DMS53 treated with DMSO at 0.1 percent for 48 hours (cell line): ENCODE measurements around the gene PCDH9.
A peak's percentile ranks its signal among the peaks of the same experiment; 100 is the strongest.

Source experiments
- DNase-seq: peaks from one replicate; lab custom pipeline; 2025; ENCODE audit not compliant: unreplicated experiment; lab: John Stamatoyannopoulos, UW

PCDH9 gene

GRCh38 chr13:66859078-66859477, 371.1 kb downstream of the PCDH9 start:
- no peak for DNase-seq

GRCh38 chr13:66858163-66858562, 372.0 kb downstream of the PCDH9 start:
- DNase-seq, result no peak

GRCh38 chr13:66855131-66855530, 375.0 kb downstream of the PCDH9 start:
- DNase-seq, result no peak

DNA sequence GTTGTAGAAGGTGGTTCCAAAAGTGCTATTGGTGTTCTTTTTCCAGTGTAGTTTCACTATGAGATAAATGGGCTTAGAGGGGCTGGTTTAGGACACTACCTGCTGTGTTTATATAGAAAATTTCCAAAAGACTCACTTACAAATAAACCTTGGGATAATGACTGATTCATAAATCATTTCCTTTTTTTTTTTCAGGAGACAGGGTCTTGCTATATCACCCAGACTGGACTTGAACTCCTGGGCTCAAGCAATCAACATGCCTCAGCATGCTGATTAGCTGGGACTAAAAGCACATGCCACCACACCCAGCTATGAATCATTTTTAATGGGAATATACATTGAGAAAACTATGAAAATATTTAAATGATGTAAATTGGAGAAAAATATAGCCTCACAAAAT, 376.6 kb downstream of the PCDH9 start:
- no peak for DNase-seq

GRCh38 chr13:66849706-66850105, 380.4 kb downstream of the PCDH9 start:
- no peak for DNase-seq

- DNase-seq, result no peak
Measured at GRCh38 chr13:66847541-66847940, 382.6 kb downstream of the PCDH9 start.

- DNase-seq, result no peak
Measured at GRCh38 chr13:66845393-66845792, 384.7 kb downstream of the PCDH9 start.

DNA sequence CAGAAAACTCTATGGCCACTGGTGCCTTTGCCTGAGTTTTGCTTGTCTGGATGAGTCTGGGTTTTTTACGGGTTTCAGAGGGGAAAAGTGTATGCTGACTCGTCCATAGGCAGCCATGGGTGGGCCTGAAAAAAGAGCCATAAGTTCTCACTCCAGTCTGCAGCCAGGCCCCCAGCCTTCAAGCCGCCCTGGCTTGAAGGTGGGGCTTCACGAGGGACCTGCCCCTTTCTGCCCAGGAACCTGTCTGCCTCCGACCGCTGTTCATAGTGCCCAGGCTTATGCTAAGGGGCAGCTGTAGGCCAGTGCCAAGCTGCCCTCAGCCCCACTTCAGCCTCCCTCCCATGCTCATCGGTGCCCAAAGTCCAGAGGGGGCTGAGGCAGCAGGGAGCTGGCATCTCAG, 385.2 kb downstream of the PCDH9 start:
- no peak for DNase-seq

DNA sequence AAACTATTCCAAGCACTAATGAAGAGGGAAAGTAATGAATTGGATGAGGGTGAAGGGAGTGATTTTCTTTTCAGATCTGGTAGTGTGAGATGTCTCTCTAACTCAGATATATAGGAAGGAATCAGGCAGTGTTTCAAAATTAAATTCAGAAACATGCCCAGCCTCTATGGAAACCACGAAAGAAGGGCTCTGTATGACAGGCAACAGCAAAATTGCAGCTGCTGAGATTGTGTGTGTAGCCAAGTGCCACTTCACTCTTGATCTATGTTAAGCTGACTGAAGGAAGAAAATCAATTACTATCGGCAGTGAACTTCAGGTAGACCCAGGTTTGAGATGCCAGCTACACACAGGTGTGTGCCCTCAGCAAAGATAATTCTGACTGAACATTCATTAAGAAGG, 387.4 kb downstream of the PCDH9 start:
- DNase-seq, result no peak

DNA sequence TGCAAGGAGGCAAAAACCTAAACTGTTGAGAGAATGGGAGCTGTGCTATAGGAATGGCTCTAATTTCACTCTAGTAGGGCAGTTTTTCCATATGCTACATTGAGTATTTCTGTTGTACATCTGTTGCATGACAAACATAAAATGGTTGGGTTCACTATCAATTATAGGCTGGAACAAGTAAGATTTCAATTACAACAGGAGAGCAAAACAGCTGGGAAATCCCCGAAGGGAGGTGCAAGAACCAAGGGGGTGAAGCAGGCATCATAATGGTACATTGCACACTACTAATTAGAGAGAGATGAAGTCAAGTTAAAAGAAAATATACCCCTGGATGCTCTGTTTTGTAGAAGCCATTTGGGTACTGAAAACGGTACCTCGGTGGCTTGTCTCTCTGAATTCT, 389.5 kb downstream of the PCDH9 start:
- DNase-seq, result no peak

- no peak for DNase-seq
Measured at GRCh38 chr13:66837246-66837645, 392.9 kb downstream of the PCDH9 start.

- no peak for DNase-seq
Measured at GRCh38 chr13:66835040-66835628, 395.0 kb downstream of the PCDH9 start.

DNA sequence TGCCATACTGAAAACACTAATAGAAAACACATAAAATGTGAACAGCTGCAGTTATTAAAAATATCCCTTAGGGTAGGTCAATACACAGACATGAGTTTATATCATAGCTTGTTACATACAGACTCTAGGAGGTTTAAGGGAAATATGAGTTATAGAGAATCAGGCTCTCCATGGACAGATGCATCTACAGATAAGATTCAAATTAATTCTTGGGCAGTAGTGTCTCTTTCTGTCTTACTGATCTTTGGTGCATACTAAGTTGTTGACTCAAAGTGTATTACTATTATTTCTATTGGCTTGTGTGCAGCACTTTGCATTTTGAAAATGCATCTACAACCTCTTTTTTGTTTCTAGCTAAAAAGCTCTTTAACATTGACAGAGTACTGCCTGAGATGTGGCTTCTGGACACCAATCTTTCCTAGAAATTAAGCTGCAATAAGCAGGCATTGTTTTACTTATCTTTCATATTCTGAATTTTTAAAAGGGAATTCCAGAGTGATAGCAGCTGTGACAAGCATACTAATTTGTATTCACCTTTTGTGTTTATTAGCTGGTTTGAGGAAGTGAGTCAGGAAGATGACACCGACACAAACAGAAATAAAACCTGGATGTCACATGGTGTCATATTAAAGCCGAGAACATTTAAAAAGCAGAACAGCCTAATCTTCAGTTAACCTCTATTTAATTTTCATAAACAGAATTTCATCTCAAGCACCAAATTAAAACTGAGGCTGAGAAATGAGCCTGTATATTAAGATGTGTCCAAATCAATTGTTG, 399.0 kb downstream of the PCDH9 start:
- DNase-seq, result peak; percentile 3

DNA sequence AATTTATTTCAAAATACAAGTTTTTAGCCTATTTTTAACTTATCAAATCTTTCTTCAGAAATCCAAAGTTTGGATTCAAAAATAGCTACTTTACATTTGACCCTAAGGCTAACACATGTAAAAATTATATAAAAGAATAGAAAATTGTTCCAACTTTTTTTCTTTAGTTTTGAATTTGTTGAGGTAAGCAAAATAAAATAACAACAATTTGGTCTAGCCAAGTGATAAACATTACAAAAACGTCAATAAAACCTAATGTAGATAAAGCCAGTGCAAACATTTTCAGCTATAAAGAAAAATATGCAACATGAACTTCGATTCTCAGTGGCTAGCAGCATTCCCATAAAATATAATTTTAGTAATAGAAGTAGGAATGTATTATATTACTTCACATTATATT, 400.3 kb downstream of the PCDH9 start:
- no peak for DNase-seq

DNA sequence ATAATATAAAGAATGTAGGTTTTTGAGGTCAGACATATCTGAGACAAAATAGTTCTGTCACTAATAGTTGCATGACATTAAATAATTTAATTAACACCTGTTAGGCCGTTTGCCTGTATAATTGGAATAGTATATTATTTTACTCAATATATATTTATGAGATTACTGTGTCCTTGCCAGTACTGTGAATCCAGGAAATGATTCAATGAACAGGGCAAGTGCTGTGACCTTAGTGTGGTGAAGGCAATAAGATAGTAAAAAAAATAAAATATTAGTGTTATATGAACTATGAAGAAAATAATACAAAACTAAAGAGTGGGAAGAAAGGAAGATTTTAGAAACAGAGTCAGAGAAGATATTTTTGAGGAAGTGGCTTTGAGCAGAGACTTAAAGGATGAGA, 403.7 kb downstream of the PCDH9 start:
- DNase-seq, result no peak

DNA sequence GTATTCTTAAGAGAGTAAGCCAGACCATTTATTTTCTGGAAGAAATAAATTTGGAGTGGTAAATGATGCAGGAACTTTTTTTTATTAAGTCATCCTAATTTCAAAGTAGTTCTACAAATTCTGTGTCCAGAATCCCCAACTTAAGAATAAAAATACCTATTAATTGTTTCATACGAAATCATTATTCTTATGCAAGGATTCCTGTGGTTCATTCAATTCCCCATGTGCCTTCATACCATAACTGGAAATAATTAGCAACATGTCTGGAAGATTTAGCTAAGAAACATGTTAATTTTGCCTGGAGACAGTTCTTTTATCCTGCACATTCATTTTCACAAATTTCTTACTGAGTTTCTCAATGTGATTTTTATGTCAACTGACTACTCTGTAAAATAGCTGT, 408.6 kb downstream of the PCDH9 start:
- no peak for DNase-seq

- DNase-seq, result no peak
Measured at GRCh38 chr13:66811455-66811854, 418.7 kb downstream of the PCDH9 start.

DNA sequence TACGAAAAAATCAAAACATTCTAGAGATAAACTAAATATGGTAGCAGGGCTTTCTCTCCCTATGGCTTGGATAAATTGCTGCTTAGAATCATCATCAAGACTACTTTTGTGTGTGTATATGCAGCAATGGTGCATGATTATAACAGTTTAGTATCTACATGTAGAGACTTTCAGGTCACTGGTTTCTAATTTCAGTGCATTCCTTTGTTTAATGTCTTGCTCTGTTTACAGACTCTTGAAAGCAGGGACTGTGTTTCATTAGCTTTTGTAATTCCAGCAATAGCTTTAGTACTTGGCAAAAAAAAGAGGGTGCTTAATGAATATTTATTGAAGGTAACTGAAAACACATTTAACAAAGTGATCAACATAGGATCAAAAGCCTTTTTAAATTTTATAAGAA, 420.7 kb downstream of the PCDH9 start:
- DNase-seq, result no peak

DNA sequence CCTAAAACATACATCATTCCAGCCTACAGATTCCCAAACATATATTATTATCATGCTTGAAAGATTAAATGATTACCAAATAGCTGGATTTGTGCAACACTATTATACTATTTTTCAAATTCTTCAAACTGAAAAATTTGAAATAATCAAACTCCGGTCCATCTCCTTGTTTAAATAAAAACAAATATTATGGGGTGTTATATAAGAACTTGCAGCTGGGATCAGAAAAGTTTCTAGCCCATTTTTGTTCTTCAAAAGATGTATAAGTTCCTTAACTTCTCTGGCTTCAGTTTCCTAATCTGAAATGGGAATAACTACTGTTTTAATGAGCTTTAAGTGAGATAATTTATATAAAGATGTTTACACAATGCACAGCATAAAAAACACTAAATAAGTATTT, 422.9 kb downstream of the PCDH9 start:
- DNase-seq, result no peak

DNA sequence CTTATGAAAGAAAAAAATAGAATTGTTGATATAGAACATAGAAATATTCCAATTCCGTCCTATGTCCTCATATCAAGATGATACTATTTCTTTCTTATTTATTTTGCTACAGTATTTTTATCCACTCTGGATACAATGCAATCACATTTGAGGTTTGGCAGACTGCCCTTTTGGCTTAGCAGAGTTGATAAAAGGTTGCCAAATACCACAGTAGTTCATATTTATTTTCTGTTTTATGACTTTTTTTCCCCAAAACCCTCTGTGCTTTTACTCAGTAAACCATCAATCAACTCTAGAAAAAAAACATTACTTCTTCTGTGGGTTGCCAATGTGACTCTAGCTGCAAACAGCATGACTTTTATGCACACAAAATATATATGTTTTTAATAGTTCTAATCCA, 424.5 kb downstream of the PCDH9 start:
- DNase-seq, result no peak

DNA sequence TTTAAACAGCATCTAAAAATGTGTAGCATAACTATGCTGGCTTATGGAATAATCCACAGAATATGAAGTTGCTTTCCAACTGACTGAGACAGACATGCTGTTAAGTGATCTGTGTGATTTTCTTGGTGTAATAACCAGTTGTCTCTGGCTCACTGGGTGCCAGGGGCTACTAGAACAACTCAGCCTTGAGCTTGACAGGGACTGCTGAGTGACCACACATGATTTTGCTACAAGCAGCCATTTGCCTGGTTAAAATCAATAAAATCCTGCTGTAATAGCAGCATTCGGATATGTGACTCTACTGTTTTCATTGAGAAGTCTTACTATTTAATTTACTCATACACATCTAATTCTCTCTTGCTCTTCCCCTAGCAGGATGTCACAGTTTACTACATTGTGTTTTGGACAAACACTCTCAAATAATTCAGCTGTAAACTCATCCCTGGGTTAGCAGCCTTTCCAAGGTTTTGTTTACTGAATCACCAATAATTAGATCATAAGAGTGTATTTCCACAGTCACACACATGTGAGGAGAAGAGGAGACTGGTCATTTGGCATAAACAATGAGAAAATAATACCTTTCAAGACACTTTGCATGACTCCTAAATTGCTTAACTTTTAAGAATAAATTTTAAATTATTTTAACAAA, 426.2 kb downstream of the PCDH9 start:
- no peak for DNase-seq

GRCh38 chr13:66803013-66803807, 426.9 kb downstream of the PCDH9 start:
- no peak for DNase-seq
